IMR-90 (cell line): ENCODE results near the gene SEMA3C.

Source experiments
- BHLHE40 ChIP-seq: fragments of 150-350 bp; IDR thresholded peaks from 2 replicates; pipeline ENCODE4 v1.6.1; 2016; ENCODE audit warnings: mild to moderate bottlenecking, low read depth, low read length
- CEBPB ChIP-seq: IDR thresholded peaks from 2 replicates; pipeline ENCODE4 v1.6.1; 2012; ENCODE audit warnings: low read depth, low read length, improper control_type of control experiment
- FOS ChIP-seq: fragments of 150-350 bp; IDR thresholded peaks from 2 replicates; pipeline ENCODE4 v1.6.1; 2016; ENCODE audit warnings: low read depth, low read length
- MAFK ChIP-seq: IDR thresholded peaks from 2 replicates; pipeline ENCODE4 v1.6.1; 2012; ENCODE audit warnings: low read depth, low read length, improper control_type of control experiment
- POLR2A ChIP-seq: IDR thresholded peaks from 2 replicates; pipeline ENCODE4 v1.6.1; 2012; ENCODE audit warnings: mild to moderate bottlenecking, low read depth, low read length
- SMC3 ChIP-seq: fragments of 150-350 bp; IDR thresholded peaks from 2 replicates; pipeline ENCODE4 v1.6.1; 2016; ENCODE audit warnings: low read depth, mild to moderate bottlenecking, antibody characterized with exemption, low read length, moderate library complexity
- TF ChIP-seq, protein P1 (sequence below): conservative IDR thresholded peaks from 2 replicates; pipeline ENCODE4 v1.5.1; 2012; ENCODE audit warnings: mild to moderate bottlenecking, low read depth, low read length, improper control_type of control experiment
- TF ChIP-seq, protein P2 (sequence below): fragments of 150-350 bp; IDR thresholded peaks from 2 replicates; pipeline ENCODE4 v1.6.1; 2017; ENCODE audit warnings: mild to moderate bottlenecking, antibody characterized with exemption, low read length, low read depth
- TF ChIP-seq, protein P3 (sequence below): fragments of 150-350 bp; IDR thresholded peaks from 2 replicates; pipeline ENCODE4 v1.6.1; 2016; ENCODE audit warnings: low read depth, mild to moderate bottlenecking, low read length, moderate library complexity, borderline replicate concordance

DNA sequence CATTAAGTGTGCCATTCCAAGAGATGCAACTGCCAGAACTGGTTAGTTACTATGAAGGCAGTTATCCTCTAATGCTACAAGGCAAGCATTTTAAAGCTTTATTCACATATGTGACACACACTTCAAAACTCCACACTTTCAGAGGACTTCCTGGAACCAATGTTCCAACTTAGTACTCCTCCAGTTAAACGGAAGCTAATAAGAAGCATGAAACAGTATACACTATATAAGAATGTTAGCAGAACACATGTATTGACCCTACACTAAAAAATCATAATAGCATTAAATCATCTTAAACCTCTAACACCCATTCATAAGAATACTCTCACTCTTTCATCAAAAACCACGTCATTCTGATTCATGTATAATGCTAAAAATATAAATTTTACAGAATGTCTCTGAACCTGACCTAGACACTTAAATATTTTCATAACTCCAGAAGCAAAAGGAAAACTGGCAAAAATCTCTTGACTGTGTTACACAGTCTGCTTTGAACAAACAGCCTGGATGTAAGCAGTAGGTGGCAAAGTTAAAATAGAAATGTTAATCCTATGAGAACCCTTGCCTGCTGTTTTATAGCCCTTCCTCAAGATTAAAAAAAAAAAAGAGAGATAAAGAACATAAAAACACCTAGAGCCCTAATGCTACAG is 135.0 kb downstream of the SEMA3C start:
- TF ChIP-seq, protein P1, sequence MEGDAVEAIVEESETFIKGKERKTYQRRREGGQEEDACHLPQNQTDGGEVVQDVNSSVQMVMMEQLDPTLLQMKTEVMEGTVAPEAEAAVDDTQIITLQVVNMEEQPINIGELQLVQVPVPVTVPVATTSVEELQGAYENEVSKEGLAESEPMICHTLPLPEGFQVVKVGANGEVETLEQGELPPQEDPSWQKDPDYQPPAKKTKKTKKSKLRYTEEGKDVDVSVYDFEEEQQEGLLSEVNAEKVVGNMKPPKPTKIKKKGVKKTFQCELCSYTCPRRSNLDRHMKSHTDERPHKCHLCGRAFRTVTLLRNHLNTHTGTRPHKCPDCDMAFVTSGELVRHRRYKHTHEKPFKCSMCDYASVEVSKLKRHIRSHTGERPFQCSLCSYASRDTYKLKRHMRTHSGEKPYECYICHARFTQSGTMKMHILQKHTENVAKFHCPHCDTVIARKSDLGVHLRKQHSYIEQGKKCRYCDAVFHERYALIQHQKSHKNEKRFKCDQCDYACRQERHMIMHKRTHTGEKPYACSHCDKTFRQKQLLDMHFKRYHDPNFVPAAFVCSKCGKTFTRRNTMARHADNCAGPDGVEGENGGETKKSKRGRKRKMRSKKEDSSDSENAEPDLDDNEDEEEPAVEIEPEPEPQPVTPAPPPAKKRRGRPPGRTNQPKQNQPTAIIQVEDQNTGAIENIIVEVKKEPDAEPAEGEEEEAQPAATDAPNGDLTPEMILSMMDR, result no peak
- TF ChIP-seq SMC3 (no peak), BHLHE40 (no peak), CEBPB (no peak), POLR2A (no peak), MAFK (no peak), FOS (no peak)
- TF ChIP-seq, protein P2, sequence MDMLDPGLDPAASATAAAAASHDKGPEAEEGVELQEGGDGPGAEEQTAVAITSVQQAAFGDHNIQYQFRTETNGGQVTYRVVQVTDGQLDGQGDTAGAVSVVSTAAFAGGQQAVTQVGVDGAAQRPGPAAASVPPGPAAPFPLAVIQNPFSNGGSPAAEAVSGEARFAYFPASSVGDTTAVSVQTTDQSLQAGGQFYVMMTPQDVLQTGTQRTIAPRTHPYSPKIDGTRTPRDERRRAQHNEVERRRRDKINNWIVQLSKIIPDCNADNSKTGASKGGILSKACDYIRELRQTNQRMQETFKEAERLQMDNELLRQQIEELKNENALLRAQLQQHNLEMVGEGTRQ, result no peak
- TF ChIP-seq, protein P3, sequence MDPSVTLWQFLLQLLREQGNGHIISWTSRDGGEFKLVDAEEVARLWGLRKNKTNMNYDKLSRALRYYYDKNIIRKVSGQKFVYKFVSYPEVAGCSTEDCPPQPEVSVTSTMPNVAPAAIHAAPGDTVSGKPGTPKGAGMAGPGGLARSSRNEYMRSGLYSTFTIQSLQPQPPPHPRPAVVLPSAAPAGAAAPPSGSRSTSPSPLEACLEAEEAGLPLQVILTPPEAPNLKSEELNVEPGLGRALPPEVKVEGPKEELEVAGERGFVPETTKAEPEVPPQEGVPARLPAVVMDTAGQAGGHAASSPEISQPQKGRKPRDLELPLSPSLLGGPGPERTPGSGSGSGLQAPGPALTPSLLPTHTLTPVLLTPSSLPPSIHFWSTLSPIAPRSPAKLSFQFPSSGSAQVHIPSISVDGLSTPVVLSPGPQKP, result no peak
